GM15510 (cell line): Measurements from ENCODE around the gene CRHR1.

Experiments used
- POLR2A ChIP-seq: IDR thresholded peaks from 3 replicates; pipeline ENCODE4 v1.6.1; 2011; ENCODE audit warnings: borderline replicate concordance; ENCODE audit not compliant: insufficient read length; ENCODE audit errors: extremely low read depth

Gene CRHR1

DNA sequence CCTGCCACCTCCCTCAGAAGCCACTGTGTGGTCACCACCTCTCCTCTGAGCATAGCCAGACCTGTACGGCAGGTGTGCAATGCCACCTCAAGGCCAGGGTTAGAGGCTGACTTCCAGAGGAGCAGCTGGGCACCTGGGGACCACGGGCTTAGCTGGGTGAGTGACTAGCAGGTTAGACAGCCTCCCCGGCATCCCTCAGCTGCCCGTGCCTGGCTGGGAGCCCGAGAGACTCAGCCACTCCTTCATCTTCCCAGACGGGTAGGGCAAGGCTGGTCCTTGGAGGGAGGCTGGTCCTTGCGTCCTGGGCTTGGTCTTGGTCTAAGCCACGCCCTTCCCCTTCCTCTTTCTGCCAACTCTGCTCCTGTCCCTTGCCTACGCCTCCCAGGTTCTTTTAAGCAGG is 7.8 kb downstream of the CRHR1 start:
- TF ChIP-seq POLR2A, result no peak

DNA sequence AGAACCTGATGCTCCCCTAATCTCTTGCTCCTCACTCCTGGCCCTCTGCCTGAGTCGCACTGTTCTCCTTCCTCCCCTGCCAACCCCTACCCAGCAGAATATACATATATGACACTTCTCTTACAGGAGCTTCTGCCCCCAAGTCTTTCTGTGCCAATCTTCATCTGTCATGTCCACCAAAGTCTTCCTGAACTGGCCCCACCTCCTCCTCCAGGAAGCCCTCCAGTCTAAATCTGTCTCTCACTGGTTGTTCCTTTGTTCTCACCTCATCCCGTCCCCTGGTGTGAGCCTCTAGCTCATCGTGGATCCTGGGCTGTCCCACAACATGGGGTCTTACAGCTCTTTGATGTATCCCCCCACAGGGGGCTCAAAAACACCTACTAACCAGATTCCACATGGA is 8.3 kb downstream of the CRHR1 start:
- TF ChIP-seq POLR2A, result no peak

DNA sequence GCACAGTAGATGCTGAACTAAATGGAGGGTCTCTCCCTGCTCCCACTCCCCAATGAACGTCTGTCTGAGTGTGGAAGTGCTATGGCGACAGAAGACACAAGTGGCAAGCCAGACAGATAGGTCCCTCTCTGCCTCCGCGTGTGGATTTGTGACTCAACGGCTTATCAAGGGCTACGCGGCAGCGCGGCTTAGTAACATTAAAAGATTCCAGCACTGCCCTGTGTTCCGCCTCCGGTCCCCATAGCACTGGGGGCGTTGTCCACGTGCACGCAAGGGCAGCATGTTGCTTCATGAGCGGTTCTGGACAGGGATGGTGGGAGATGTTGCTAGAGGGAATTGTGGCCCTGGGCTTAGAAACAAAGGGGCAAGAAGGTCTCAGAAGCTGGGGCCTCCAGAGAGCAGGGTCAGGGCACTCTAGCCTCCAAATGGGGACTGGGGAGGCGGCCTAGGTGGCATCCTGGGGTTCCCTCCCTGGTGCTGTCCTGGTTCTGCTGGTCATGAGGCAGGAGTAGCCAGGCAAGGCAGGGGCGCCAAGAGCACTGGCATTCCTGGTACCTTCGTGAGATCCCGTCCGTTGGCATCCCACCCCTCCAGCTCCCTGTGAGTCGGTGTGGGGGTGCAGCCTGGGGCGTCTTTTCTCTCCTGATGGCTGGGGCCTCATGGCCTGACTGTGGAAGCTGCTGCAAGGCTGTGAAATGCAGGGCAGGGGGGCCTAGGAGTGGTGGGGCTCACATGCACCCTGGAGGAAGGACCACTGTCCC is 9.1 kb downstream of the CRHR1 start:
- TF ChIP-seq POLR2A, result no peak

DNA sequence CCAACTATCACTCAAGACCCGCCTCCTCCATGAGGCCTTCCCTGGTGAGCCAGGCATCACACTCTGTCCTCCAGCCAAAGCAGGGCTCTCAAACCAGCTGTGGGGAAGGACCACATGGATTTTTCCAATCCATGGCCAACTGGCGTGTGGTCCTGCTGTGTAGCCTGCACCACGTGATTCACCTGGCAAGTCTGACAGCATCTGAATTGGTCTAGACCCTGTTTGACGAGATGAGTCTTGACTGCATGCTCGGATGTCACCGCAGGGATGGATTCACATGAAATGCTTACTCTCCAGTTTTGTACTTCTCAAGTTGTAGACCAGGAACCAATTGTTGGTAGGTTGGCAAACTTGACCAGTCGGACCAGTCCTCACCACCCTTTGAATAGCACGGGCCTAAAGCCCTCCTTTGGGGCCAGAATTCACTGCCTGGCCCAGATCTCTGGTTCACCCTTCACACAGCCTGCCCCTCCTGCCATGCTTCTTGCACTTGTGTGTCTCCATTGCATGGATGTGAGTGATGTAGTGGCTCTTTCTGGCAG is 9.9 kb downstream of the CRHR1 start:
- no peak for TF ChIP-seq POLR2A

DNA sequence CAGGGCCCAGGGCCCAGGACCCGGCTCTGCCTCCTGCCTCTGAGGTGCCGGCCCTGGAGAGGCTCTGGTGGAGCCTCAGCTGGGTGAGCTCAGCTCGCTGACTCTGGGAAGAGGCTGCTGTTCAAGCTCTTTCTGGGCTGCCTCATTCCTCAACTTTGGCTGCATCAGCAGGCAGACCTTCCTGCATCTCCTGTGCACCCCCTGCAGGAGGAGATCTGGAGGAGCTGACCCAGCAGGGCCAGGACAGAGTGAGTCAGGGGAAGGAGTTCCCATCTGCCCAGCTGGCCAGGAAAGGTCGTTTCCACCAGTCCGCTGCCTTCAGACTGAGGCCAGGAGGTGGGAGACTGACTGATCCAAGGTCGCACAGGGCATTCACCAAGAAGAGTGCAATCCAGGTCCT is 10.7 kb downstream of the CRHR1 start:
- no peak for TF ChIP-seq POLR2A

DNA sequence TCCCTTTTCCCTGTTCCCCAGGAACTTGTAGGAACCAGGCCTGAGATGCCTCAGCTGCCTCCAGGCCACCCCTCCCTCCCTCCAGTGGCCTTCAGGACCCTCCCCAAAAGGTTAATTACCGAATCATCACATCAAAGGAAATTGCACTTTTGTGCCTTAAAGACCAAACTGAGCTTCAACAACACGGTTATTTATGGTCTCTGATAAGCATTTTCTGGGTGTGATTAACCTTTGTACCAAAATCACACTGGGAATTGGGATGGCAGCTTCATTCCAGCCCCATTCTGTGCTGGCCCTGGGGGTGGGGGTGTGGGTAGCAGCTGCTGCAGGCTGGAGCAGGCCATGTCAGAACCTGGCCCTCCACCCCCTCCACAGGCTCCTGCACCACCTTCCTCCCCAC is 16.7 kb downstream of the CRHR1 start:
- no peak for TF ChIP-seq POLR2A

DNA sequence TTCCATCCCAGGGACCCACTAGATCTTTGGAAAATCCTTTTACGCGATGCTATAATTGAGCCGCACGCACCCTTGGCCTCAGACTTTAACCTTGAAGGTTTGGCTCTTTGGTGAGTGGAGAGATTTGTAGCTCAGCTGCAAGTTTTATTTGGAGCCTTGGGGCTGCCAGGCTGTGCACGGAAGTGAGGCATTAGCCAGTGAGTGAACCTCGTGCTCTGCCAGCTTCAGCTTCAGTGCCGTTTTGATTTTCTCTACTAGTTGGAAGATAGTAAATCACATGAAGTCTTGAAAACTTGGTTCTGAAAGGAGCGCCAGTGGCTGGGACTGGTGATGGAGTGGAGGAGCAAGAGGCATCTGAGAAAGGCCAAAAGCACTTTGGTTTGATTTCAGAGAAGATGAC is 17.3 kb downstream of the CRHR1 start:
- no peak for TF ChIP-seq POLR2A

DNA sequence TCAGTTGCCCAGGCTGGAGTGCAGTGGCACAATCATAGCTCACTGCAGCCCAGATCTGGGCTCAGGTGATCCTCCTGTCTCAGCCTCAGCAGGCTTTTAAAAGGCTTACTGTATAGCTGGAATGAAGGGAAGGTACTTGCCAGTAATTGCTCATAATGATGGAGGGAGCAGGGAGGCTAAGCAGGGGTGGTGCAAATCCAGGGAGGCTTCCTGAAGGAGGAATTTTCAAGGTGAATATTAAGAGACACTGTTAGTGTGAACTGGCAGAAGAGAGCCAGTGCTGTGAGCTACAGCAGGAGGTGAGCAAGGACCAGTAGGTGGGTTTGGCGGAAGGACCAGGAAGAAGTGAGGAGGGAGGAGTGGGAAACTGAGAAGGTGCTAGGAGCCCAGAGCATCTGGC is 24.7 kb downstream of the CRHR1 start:
- TF ChIP-seq POLR2A, result no peak

DNA sequence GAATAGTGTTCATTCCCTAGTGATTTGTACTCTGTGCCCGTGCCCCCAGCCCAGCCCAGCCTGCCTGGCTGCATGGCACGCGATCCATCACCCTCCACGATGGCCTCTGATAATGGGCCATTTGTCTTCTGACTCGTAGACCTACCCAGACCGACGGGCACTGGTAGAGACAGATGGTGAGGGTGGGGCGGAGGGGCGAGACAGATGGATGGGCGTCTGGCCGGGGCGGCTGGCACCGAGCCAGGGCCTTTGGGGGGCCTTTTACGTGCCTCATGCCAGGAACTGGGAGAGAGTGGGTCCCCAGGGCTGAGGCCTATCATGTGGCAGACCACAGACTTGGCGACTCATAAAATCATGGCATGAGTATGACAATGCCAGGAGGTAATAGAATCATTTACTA is 25.4 kb downstream of the CRHR1 start:
- no peak for TF ChIP-seq POLR2A

DNA sequence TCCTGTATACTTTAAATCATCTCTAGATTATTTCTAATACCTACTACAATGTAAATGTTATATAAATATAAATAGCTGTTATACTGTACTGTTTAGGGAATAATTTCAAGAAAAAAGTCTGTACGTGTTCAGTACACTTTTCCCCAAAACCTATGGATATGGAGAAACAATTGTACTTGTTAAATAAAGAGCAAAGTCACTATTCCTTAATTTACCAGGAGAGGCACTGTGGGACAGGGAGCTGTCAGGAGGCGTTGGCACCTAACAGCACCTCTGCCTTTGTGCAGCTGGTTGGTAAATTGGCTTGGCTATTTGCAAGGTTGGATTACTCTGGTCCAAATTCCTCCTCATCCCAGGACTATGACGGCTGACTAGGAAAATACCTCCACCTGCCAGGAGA is 28.0 kb downstream of the CRHR1 start:
- no peak for TF ChIP-seq POLR2A

DNA sequence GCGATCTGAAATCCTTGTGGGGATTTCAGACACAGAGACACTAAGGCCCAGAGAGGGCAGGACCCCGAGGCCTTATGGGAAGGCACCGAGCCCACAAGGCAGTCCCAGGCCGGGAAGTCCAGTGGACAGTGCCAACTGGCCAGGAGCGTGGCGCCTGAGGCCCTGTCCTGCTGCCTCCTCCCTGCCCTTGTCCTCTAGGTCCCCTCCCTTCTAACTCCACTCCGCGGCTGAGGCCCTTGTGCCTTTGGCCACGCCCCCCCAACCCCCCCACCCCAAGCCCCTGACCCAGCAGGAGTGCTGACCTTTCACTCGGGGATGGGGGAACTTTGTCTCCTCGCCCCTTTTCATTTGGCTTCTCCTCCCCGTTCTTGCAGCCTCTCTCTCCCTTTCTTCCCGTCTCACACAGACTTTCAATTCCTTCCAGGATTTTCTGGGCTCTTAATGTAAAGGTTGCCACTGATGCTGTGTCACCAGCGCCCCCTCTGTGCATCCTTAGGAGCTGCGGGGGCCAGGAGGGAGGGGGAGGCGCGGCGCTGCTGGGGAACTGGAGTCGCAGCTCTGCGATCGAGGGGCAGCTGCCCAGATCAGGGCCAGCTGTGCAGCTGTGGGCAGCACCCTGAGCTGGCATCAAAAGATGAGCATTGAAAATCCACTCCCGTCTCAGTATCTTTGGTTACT is 29.1 kb downstream of the CRHR1 start:
- TF ChIP-seq POLR2A, result no peak

DNA sequence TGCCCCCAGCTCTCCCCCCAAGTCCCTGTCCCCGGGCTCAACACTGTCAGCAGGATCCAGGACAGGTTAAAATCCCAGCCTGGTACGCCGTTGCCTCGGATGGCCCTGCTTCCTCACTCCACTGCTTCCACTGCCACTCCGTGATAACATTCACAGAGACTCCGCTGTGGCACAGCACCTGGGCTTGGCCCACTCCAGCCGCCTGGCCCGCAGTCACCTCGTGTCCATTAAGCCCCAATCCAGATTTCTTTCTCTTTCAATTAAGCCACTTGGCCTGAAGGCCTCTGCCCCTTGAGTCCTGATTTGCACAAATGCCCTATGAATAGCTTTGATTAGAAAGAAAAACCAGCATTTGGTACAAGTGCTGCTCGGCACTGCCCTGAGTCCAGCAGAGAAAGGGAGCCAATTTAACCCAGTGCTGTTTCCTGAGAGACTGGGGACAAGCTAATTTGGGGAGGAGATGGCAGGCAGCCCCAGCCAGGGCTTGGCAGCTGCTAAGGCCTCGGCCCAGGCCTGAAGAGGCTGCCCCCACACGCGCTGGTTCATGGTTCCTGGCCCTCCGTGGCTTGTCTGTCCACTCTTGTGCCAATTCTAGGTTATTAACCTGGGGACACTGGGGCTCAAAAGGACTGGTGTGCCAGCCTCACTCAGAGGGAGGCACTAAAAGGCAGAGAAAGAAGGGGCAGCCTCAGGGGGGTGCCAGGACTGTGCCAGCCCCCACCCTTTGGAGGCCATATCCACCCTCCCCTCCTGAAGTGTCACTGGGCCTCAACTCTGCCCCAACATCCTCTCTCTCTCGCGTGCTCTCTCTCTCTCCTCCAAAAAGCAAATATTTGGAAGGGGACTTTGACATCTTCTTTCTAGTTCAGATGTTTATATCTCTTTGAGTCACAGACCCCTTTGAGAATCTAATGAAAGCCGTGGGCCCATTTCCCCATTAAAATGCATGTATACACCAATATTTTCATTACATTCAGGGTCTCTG is 30.8 kb downstream of the CRHR1 start:
- TF ChIP-seq POLR2A, result no peak

DNA sequence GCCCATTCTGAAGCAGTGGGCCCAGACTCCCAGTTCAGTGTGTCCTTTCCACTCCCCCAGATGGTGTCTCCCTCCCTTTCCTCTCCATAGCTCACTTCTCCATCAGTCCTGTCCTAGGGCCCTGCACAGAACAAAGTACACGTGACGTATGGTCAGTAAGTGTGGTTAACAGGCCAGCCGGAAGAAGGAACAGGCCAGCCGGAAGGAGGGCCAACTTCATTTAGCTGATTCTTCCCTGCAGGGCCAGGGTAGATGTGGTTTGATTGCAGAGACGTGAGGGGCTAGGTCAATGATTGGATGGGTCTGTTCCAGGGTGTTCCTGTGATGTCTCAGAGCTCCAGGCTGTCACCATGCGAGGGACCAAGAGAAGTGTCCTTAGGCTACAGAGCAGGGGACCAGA is 31.6 kb downstream of the CRHR1 start:
- no peak for TF ChIP-seq POLR2A

DNA sequence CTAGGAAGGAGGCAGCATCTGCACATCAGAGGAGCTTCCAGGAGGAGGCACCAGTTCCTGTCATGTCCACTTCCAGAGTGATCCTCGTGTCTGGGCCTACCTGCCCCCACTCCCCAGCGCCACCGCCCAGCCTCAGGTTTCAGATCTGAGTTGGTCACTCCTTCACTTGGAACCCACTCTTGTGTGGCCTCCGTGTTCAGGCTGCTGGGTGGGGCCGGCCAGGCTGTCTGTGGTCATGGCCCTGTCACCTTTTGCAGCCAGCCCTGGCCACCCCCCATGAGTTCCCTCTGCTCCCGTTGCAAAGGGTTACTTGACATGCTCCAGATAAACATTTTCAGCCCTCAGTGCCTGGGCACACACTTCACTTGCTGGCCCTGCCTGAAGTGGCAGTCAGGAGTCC is 33.9 kb downstream of the CRHR1 start:
- TF ChIP-seq POLR2A, result no peak

DNA sequence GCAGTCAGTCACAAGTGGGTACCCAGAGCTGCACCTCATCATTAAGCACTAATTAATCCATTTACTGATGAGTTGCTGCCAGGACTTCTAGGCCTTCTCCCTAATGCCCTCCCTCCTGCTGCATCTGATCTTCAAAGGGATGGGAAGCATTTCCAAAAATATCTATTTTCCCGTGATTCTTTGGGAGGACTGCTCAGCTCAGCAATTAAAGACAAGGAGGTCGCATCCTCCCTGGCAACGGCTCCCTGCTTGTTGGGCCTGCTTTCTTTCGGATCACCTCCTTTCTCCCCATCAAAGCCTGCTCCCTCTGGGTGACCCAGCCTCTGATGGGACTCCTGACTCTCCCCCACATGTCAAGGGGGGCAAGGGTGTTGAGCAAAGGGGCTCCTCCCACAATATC is 34.6 kb downstream of the CRHR1 start:
- no peak for TF ChIP-seq POLR2A
